ENCODE data around the gene ATAD3C. TPM values are rescaled to one million over a fixed set of nuclear protein-coding genes. Genes with fewer than 3 reads are reported as not detected.
"Not testable (repeated sequence)": the region's sequence is repeated elsewhere in the genome, so short reads cannot be mapped to it uniquely, and the experiment has no call there.

The ATAD3C gene
- total RNA-seq, 1 donor: under 0.01 TPM

DNA sequence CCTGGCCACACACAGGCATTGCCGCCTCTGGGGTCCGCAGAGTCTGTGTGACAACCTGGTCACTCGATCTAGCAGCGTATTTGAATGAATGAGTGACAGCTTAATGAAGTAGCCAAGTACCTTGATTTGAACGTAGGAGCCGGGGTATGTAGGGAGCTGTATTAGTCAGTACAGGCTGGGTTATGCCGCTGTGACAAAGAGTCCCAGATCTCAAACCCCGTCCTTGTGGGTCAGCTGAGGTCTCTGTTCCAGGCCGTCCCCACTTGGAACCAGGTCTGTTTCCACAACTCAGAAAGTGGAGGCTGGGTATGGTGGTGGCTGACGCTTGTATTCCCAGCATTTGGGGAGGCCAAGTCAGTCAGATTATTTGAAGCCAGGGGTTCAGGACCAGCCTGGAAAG is 42.1 kb downstream of the ATAD3C start:
- DNase-seq (ENCODE audit: low read depth): no peak
- TF ChIP-seq, protein P1, sequence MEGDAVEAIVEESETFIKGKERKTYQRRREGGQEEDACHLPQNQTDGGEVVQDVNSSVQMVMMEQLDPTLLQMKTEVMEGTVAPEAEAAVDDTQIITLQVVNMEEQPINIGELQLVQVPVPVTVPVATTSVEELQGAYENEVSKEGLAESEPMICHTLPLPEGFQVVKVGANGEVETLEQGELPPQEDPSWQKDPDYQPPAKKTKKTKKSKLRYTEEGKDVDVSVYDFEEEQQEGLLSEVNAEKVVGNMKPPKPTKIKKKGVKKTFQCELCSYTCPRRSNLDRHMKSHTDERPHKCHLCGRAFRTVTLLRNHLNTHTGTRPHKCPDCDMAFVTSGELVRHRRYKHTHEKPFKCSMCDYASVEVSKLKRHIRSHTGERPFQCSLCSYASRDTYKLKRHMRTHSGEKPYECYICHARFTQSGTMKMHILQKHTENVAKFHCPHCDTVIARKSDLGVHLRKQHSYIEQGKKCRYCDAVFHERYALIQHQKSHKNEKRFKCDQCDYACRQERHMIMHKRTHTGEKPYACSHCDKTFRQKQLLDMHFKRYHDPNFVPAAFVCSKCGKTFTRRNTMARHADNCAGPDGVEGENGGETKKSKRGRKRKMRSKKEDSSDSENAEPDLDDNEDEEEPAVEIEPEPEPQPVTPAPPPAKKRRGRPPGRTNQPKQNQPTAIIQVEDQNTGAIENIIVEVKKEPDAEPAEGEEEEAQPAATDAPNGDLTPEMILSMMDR (IDR thresholded peaks at IDR 0.05; ENCODE audit: insufficient read depth, low read length): no peak
- H3K4me3 ChIP-seq (ENCODE audit: low read depth, low read length): no peak overlapping the region

DNA sequence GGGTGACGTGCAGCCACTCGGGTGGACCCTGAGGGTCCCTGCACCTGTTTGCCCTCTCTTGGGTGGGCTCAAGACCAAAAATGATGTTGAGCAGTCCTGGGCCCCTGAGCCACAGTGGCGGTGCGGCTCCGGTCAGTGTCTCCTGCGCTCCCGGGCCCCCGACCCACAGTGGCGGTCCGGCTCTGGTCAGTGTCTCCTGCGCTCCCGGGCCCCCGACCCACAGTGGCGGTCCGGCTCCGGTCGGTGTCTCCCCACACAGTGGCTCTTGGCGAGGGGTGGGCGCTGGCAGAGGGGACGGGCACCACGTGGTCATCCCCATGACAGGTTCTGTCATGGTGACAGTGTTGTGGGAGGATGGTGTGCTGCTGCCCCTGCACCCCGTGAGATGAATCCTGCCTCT is 44.8 kb downstream of the ATAD3C start:
- DNase-seq (ENCODE audit: low read depth); H3K4me3 ChIP-seq (ENCODE audit: low read depth, low read length): not testable (repeated sequence)

DNA sequence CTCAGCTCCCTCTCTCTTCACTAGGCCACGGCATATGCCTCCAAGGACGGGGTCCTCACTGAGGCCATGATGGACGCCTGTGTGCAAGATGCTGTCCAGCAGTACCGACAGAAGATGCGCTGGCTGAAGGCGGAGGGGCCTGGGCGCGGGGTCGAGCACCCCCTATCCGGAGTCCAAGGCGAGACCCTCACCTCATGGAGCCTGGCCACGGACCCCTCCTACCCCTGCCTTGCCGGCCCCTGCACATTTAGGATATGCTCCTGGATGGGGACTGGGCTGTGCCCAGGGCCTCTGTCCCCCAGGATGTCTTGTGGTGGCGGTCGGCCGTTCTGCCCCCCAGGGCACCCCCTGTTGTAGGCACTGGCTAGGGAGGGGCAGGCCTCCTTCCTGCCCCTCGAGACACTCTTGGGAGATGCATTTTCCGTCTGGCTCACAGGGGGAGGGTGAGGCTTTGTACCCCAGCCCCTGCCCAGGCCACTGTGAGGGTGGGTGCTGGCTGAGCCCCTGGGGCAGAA is 46.0 kb downstream of the ATAD3C start:
- H3K4me3 ChIP-seq (ENCODE audit: low read depth, low read length); DNase-seq (ENCODE audit: low read depth): not testable (repeated sequence)

DNA sequence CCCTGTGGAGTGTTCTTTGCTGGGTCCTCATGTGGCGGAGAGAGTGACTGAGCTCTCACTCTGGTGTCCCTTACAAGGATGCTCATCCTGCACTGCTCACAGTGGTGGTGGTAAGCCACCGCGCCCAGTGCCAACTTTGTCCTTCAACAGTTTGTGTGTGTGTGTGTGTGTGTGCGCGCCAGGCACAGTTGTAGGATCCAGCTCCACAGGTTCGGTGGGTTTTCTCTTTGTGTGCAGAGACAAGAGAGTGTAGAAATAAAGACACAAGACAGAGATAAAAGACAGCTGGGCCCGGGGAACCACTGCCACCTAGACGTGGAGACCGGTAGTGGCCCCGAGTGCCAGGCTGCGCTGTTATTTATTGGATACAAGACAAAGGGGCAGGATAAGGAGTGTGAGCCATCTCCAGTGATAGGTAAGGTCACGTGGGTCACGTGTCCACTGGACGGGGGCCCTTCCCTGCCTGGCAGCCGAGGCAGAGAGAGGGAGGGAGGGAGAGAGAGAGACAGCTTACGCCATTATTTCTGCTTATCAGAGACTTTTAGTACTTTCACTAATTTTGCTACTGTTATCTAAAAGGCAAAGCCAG is 55.4 kb downstream of the ATAD3C start:
- TF ChIP-seq, protein P1 (IDR thresholded peaks at IDR 0.05; ENCODE audit: insufficient read depth, low read length): peak; percentile 67
- DNase-seq (ENCODE audit: low read depth): peak; percentile 59
- H3K4me3 ChIP-seq (ENCODE audit: low read depth, low read length): not testable (repeated sequence)

DNA sequence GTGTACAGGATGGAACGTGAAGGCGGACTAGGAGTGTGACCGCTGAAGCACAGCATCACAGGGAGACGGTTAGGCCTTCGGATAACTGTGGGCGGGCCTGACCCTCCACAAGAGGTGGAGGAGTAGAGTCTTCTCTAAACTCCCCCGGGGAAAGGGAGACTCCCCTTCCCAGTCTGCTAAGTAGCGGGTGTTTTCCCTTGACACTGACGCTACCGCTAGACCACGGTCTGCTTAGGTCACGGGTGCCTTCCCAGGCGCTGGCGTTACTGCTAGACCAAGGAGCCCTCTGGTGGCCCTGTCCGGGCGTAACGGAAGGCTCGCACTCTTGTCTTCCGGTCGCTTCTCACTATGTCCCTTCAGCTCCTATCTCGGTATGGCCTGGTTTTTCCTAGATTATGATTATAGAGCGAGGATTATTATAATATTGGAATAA is 55.9 kb downstream of the ATAD3C start:
- TF ChIP-seq, protein P1 (IDR thresholded peaks at IDR 0.05; ENCODE audit: insufficient read depth, low read length): peak; percentile 12
- peak; percentile 16 for DNase-seq (ENCODE audit: low read depth)
- H3K4me3 ChIP-seq (ENCODE audit: low read depth, low read length): not testable (repeated sequence)

DNA sequence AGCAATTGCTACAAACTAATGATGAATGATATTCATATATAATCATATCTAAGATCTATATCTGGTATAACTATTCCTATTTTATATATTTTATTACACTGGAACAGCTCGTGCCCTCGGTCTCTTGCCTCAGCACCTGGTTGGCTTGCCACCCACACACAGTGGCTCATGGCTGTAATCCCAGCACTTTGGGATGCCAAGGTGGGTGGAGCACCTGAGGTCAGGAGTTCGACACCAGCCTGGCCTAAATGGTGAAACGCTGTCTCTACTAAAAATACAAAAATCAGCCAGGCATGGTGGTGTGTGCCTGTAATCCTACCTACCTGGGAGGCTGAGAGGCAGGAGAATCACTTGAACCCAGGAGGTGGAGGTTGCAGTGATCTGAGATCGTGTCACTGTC is 56.3 kb downstream of the ATAD3C start:
- not testable (repeated sequence) for DNase-seq (ENCODE audit: low read depth)

DNA sequence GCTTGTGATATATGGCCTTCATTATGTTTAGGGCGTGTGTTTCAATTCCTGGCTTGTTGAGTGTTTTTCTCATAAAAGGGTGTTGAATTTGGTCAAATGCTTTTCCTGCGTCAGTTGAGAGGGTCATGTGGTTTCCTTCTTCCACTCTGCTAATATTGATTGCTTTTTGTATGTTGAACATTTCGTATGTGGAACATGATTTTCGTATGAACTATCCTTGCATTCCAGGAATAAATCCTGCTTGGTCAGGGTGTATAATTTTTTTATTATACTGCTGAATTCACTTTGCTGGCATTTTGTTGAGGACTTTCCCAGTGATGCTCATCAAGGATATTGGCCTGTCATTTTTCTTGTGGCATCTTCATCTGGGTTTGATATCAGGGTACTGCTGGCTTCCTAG is 57.8 kb downstream of the ATAD3C start:
- TF ChIP-seq, protein P1 (IDR thresholded peaks at IDR 0.05; ENCODE audit: insufficient read depth, low read length): no peak
- DNase-seq (ENCODE audit: low read depth): no peak

More for the DNA sequence above, 56.3 kb downstream of the ATAD3C start:
- not testable (repeated sequence) for H3K4me3 ChIP-seq (ENCODE audit: low read depth, low read length)

DNA sequence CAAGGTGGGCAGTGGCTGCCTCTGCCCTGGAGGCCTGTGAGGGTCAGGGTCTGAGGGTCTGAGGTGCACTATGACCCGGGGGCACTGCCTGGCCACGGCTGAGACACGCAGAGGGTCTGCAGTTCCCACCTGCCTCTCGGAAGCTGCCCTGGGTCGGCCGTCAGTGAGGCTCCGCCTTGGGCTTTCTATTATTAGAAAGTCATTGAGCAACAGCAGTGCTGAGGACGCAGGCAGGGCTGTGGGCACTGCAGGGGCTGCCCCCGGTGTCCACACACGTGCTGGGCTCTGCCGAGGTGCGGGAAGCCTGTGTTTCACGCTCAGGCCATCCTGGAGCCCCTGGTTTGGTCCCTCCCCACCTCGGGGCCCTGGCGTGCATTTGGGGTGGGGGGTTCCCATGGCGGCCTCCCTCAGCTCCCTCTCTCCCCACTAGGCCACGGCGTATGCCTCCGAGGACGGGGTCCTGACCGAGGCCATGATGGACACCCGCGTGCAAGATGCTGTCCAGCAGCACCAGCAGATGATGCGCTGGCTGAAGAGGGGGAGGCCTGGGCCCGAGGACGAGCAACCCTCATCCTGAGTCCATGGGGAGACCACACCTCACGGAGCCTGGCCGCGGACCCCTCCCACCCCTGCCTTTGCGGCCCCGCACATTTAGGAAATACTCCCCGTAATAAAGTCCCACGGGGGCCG is 59.4 kb downstream of the ATAD3C start:
- not testable (repeated sequence) for DNase-seq (ENCODE audit: low read depth); H3K4me3 ChIP-seq (ENCODE audit: low read depth, low read length)

More for the DNA sequence above, 57.8 kb downstream of the ATAD3C start:
- no peak overlapping the region for H3K4me3 ChIP-seq (ENCODE audit: low read depth, low read length)

DNA sequence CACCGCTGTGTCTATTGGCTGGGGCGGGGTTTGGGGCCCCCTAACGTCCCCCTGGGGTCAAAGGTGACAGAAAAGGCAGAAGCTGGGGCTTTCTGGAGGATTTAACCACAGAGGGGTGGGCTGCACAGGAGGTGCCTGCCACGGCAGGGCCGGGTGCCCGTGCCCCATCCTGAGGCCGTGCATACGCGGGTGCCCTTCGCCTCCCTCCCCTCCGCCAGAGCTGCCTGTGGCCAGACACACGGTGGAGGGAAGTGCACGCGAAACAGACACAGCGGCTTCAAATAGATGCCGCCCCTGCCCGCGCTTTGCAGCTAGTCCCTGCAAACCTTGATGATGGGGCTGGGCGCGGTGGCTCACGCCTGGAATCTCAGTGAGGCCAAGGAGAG is 60.0 kb downstream of the ATAD3C start:
- H3K4me3 ChIP-seq (ENCODE audit: low read depth, low read length); DNase-seq (ENCODE audit: low read depth): not testable (repeated sequence)

Data from fibroblast of the aortic adventitia (primary cell).